Stimulated activated naive CD8-positive, alpha-beta T cell treated with anti-CD3 and anti-CD28 coated beads, Interleukin-15, amount 100 ng/mL, for 72 hours (primary cell): ENCODE results near the gene MRTFA.
"Not testable (repeated sequence)": the region's sequence is repeated elsewhere in the genome, so short reads cannot be mapped to it uniquely, and the experiment has no call there.

ENCODE experiments used
- ATAC-seq: fragments of 150-1000 bp; cut with Tn5 transposase; 2 replicates; pipeline ENCODE4 v1.10.0; 2021; ENCODE audit warnings: mild to moderate bottlenecking, moderate library complexity
- DNase-seq, 2 donors: peaks; one replicate each; pipeline ENCODE4 v3.0.0; 2021 to 2022
- H3K27ac Mint-ChIP-seq, 2 donors: one replicate each; pipeline ENCODE4 v1.8.0; 2022; ENCODE audit warnings: mild to moderate bottlenecking in 2 of 2, mixed read lengths in 2 of 2, moderate library complexity in 2 of 2
- H3K27me3 Mint-ChIP-seq: one replicate; pipeline ENCODE4 v1.8.0; 2022; ENCODE audit warnings: mixed read lengths
- H3K4me1 Mint-ChIP-seq: one replicate; pipeline ENCODE4 v1.8.0; 2022; ENCODE audit warnings: mild to moderate bottlenecking, mixed read lengths
- H3K4me3 Mint-ChIP-seq, 2 donors: one replicate each; pipeline ENCODE4 v1.8.0; 2022; ENCODE audit warnings: mild to moderate bottlenecking in 2 of 2, mixed read lengths in 2 of 2, moderate library complexity in 1 of 2
- H3K9me3 Mint-ChIP-seq, 2 donors: one replicate each; pipeline ENCODE4 v1.8.0; 2022; ENCODE audit warnings: mixed read lengths in 2 of 2

The MRTFA gene

DNA sequence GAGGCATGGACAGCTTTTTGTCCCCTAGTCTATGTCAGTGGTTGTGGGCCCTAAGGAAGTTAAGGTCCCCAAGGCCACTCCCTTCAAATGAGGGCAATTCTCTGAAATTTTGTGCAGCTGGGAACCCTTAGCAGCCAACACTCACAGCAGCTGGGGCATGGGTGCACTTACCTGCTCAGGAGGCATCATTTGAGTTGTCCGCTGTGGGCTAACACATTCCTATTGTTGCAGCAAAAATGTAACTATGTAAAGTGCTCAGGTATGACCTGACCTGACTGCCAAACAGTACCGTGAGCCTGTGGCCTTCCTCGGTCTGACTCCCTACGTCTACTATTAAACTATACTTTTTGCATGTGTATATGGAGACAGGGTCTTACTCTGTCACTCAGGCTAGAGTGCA lies 5.8 kb upstream of the MRTFA start:
- ATAC-seq (no peak), DNase-seq (no peak)
- Mint-ChIP-seq H3K4me3 (no peak overlapping the region), H3K4me1 (peaks cover 14% of the 10 kb centered on the region), H3K27ac (no peak overlapping the region), H3K27me3 (no peaks in the 10 kb centered on the region), H3K9me3 (no peaks in the 10 kb centered on the region)

DNA sequence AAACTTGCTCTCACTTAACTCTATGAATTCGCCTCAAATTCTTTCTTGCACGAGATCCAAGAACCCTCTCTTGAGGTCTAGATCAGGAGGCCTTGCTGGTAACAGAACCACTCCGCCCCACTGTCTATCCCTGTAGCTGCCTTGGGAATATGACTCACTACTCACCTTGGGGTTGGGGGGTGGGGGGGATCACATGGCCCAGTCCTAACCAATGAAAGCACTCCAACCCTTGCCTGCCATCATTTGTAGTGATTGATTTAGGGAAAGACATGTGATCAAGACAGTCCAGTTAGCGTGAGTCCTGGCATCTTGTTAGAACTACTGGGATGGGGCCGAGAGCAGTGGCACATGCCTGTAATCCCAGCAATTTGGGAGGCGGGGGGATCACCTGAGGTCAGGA lies 4.8 kb upstream of the MRTFA start:
- Mint-ChIP-seq H3K4me1 (peaks cover 11% of the 10 kb centered on the region), H3K27ac (no peak overlapping the region), H3K9me3 (no peaks in the 10 kb centered on the region), H3K27me3 (no peaks in the 10 kb centered on the region), H3K4me3 (no peak overlapping the region)
- ATAC-seq (no peak), DNase-seq (no peak)

DNA sequence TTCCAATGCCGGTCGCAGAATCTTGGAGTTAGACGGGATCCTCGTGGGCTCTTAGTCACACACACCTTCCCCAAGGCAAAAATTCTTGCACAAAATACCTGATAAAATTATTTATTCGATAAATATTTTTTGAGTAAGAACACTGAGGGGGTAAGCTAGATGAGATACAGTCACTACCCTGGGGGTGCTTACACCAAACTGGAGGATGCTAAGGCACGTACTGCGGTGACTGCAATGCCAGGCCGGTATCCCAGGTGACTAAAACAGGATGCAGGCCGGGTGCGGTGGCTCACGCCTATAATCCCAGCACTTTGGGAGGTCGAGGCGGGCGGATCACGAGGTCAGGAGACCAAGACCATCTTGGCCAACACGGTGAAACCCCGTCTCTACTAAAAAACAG lies 1.7 kb upstream of the MRTFA start:
- peaks cover 29% of the 10 kb centered on the region for H3K4me1 Mint-ChIP-seq
- H3K9me3 Mint-ChIP-seq: no peaks in the 10 kb centered on the region
- H3K4me3 Mint-ChIP-seq: peak overlapping the region in 1 of 2 donors; percentile 96
- H3K27me3 Mint-ChIP-seq: no peaks in the 10 kb centered on the region
- ATAC-seq: no peak
- no peak overlapping the region for H3K27ac Mint-ChIP-seq
- no peak for DNase-seq

DNA sequence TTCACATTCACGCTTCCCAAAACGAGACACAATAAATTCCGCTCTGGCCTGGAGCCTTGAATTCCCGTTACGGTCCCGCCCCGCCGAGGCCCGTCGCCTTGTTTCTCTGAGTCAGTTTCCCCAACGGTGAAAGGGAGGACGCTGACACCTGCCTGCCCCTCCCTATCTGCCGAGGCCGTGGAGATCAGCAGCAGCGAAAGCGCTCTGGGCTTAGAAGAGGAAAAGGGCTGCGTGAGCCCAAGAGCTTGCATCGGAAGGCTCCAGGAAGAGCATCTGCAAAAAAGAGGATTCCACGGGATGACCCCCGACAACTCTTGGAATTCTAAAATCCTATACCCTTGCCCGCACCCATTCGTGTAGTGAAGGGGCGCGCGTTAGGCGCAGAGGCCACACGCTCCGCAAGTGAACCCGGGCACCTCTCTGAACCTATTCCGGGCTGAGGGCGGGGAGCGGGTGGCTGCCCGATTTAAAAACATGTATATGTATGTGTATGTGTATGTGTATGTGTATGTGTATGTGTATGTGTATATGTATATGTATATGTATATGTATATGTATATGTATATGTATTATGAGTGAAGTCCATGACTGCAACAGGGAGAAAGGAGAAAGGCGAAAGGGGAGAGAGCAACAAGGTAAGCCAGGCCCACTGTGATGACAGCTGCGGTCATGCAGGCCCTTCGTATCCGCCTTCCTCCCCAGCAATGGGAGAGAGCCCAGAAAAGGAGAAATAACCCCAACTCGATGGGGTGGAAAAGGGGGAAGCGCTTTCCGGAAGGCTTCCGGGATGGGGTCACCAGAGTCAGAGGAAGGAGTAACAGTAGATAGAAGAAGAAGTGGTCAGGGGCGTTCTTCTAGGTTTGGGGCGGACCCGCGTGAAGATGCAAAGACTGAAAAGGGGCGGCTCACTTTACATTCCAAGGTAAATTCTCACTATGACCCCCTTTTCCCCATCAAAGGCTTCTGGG lies 948 bp upstream of the MRTFA start:
- Mint-ChIP-seq H3K9me3 (no peaks in the 10 kb centered on the region), H3K27ac (peak overlapping the region; percentile 95 to 97), H3K4me3 (peak overlapping the region; percentile 86 to 96), H3K4me1 (peaks cover 37% of the 10 kb centered on the region), H3K27me3 (no peaks in the 10 kb centered on the region)
- ATAC-seq (peak; percentile 45), DNase-seq (peak in 1 of 2 donors; percentile 60)

DNA sequence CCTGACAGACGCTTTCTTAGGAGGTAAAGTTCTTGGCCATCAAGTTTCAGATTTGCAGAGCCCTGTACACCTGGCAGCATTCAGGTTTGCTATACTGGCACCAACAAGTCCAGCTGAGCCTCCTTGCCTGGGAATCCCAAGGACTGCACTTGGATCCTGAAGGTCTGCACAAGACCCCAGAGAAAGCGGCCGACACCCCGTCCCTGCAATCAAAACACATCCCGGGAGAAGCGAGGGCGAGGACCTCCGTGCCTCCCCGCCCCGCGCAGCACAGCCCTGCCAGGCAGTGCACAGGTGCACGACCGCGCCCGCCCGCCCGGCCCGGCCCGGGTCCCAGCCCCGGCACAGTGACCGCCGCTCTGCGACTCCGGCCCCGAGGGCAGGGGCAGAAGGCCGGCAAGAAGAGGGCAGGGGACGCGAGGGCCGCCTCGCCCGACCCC lies 559 bp downstream of the MRTFA start:
- Mint-ChIP-seq H3K27ac (peak overlapping the region in 1 of 2 donors; percentile 87), H3K4me1 (peaks cover 50% of the 10 kb centered on the region), H3K4me3 (peak overlapping the region; percentile 84 to 86), H3K27me3 (no peaks in the 10 kb centered on the region), H3K9me3 (no peaks in the 10 kb centered on the region)
- ATAC-seq (peak; percentile 21), DNase-seq (peak in 1 of 2 donors; percentile 14)

DNA sequence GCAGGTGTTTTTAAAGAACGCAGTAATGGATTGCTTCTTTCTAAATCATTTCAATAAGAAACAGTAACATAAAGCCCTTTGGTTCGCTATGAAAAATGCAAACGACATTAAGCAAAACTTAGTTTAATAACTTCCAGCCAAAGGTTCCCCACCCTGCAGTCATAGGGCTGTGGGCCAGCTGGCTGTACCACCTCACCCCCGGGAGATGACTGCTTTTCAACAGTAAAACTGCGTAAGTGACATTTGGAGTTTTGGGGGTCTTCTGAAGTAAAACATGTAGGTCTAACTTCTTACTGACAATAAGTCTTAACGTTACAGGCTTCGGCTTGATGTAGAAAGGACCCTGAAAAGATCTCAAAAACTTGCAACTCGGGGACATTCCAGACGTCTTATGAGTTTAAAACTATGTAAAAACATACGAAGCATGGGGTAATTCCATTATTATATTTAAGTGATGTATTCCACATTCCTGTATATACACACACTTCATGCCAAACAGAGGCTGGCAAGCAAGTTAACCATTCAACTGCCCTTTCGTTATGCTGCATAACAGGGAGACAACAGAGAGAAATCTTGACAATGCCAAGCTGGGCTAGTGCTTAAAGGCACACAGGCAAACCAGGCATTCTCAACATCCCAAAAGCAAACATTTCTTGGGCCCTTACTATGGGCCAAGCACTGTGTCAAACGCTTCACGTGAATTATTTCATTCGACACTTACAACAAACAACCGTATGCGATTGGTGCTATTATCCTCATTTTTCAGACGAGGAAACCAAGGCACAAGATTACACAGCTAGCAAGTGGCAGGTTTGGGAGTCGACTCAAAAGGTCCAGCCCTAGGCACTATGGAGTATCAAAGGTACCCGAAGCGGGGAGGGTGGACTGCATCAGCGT lies 1.2 kb downstream of the MRTFA start:
- Mint-ChIP-seq H3K27ac (peak overlapping the region in 1 of 2 donors; percentile 87), H3K9me3 (no peaks in the 10 kb centered on the region), H3K4me3 (peak overlapping the region; percentile 84 to 85), H3K27me3 (no peaks in the 10 kb centered on the region), H3K4me1 (peaks cover 54% of the 10 kb centered on the region)
- no peak for DNase-seq
- no peak for ATAC-seq

DNA sequence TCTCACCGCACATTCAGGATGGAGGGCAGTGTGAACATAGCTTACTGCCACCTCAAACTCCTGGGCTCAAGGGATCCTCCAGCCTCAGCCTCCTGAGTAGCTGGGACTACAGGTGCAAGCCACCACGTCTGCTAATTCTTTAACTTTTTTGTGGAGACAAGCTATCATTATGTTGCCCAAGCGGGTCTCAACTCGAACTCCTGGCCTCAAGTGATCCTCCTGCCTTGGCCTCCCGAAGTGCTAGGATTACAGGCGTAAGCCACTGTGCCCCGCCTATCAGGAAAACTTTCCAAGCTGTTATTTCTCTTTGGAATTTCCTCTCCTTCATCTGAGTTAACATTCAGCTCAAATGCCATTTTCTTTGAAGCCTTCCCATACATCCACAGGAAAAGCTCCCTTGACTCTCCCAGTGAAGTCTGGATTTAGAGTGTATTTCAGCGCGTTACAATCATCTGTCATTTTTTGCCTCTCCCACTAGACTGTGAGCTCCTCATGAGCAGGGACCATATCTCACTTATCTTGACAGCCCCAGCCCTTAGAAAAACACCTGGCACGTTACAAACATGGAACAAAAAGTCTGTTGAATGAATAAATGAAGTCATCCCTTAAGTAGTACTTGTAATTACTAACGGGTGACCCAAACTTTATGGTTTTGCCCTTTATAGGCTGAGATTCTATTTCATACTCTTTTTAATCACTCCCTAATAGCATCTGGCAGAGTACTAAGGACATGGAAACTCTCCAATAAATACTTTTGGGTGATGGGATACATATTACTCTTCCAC lies 2.2 kb downstream of the MRTFA start:
- no peak overlapping the region for H3K4me3 Mint-ChIP-seq
- H3K27ac Mint-ChIP-seq: no peak overlapping the region
- DNase-seq: no peak
- peaks cover 54% of the 10 kb centered on the region for H3K4me1 Mint-ChIP-seq
- ATAC-seq: no peak
- H3K9me3 Mint-ChIP-seq: no peaks in the 10 kb centered on the region
- no peaks in the 10 kb centered on the region for H3K27me3 Mint-ChIP-seq

DNA sequence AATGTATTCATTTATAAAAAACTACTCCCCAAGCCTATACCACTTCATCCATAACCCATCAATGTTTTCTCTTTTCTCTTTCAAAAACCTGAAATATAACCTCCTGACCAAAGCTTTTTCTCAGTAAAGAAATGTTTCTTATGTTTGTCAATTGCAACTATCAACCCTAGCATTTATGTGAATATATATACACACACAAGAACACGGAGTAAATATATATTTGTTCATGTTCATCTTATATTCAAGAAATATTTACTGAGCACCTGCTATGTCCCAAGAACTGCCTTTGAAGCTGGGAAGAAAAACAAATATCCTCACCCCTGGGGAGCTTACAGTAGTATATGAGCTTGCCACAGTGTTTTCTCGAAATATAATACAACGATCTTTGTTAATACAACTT lies 3.5 kb downstream of the MRTFA start:
- H3K27me3 Mint-ChIP-seq: no peaks in the 10 kb centered on the region

DNA sequence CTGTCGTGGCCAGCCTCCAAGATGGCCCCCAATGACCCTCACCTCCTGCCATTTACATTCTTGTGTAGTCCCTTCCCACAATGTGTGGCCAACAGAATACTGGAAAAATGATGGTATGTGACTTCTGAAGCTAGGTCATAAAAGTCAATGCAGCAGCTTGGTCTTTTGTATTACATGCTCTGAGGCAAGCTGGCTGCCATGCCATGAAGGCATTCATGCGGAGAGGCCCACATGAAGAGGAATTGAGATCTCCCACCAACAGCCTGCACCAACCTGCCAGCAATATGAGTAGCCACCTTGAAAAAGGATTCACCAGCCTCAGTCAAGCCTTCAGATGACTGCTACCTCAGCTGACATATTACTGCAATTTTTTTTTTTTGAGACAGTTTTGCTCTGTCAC lies 4.6 kb downstream of the MRTFA start:
- H3K9me3 Mint-ChIP-seq: no peaks in the 10 kb centered on the region
- H3K27ac Mint-ChIP-seq: peak overlapping the region in 1 of 2 donors; percentile 42
- no peak overlapping the region for H3K4me3 Mint-ChIP-seq
- H3K4me1 Mint-ChIP-seq: peaks cover 70% of the 10 kb centered on the region
- DNase-seq (no peak), ATAC-seq (no peak)
- no peaks in the 10 kb centered on the region for H3K27me3 Mint-ChIP-seq

More for the DNA sequence above, 3.5 kb downstream of the MRTFA start:
- no peak overlapping the region for H3K4me3 Mint-ChIP-seq
- H3K27ac Mint-ChIP-seq: no peak overlapping the region
- no peaks in the 10 kb centered on the region for H3K9me3 Mint-ChIP-seq
- H3K4me1 Mint-ChIP-seq: peaks cover 66% of the 10 kb centered on the region
- DNase-seq (no peak), ATAC-seq (no peak)

DNA sequence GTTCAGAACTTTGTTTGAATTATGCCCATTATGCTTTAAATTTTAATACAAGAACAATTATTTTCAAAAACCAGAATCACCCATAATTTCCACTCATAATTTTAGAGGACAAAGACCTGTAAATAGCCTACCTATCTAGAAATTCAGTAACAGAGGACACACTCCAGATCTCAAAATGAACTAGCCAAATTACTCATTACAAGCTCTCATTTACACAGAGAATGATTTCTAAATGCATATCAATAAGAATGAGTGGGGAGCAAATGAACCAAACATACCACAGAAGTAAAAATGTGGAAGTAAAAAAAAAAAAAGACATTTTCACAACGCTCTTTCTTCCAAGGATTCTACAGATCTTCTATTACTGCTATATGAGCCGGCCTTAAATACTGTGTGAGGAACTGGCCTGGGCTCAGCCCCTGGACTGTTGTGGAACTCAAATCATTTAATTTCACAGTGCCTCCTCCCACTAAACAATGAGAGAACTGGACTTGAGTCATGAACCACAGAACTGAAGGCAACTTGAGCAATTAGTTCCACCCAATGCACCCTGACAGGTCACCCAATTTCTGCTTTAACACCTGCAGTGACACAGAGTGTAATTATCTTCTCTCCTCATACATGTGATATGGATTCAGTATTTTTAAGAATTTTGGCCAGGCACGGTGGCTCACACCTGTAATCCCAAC lies 8.0 kb downstream of the MRTFA start:
- DNase-seq: peak in 1 of 2 donors; percentile 19
- ATAC-seq: peak; percentile 88
- peak overlapping the region in 1 of 2 donors; percentile 3 for H3K4me3 Mint-ChIP-seq
- peaks cover 55% of the 10 kb centered on the region for H3K4me1 Mint-ChIP-seq
- no peaks in the 10 kb centered on the region for H3K27me3 Mint-ChIP-seq
- no peak overlapping the region for H3K27ac Mint-ChIP-seq
- no peaks in the 10 kb centered on the region for H3K9me3 Mint-ChIP-seq

DNA sequence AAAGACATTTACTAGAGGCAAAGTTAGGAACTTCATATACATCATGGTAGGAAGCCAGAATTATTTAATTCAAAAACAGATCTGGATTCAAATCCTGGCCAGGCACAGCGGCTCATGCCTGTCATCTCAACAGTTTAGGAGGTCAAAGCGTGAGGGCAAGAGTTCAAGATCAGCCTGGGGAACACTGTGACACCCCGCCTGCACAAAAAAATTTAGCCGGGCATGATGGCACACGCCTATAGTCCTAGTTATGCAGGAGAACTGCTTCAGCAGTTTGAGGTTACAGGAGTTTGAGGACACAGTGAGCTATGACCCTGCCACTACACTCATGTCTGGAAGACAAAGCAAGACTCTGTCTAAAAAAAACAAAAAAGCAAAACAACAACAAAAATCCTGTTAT lies 8.9 kb downstream of the MRTFA start:
- H3K27ac Mint-ChIP-seq: peak overlapping the region in 1 of 2 donors; percentile 74
- ATAC-seq (no peak), DNase-seq (no peak)
- H3K4me3 Mint-ChIP-seq: no peak overlapping the region
- no peaks in the 10 kb centered on the region for H3K27me3 Mint-ChIP-seq
- peaks cover 2% of the 10 kb centered on the region in 2 donors for H3K9me3 Mint-ChIP-seq
- H3K4me1 Mint-ChIP-seq: peaks cover 49% of the 10 kb centered on the region

DNA sequence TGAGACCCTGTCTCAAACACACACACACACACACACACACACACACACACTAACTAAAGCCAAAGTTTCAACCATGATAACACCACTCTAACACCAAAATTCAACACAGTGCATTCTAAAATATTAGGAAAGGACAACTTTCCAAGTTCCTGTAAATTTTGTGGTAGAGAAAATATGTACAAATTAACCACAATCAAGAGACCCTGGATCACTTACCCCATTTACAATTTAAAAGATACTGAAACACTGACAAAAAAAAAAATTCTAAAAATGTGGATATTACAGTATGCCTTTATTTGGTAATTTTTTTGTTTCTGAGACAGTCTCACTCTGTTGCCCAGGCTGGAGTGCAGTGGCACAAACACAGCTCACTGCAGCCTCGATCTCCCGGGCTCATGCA lies 9.7 kb downstream of the MRTFA start:
- peak overlapping the region in 1 of 2 donors; percentile 44 for H3K27ac Mint-ChIP-seq
- peaks cover 5 to 8% of the 10 kb centered on the region in 2 donors for H3K9me3 Mint-ChIP-seq
- H3K4me1 Mint-ChIP-seq: peaks cover 42% of the 10 kb centered on the region
- no peak overlapping the region for H3K4me3 Mint-ChIP-seq
- DNase-seq (no peak), ATAC-seq (no peak)
- no peaks in the 10 kb centered on the region for H3K27me3 Mint-ChIP-seq

DNA sequence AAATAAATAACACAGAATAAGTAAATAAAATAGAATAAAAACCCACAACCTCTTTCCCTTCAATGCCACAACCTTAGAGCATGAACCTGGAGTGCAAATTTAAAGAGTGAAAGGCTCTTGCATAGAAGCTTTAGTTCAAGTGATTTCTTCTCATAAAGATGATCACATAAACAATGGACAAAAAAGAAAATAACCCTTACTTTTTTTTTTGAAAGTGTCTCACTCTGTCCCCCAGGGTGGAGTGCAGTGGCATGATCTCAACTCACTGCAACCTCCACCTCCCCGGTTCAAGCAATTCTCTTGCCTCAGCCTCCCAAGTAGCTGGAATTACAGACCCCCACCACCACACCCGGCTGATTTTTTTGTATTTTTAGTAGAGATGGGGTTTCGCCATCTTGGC lies 10.7 kb downstream of the MRTFA start:
- not testable (repeated sequence) for H3K27me3 Mint-ChIP-seq, DNase-seq, H3K4me3 Mint-ChIP-seq, ATAC-seq, H3K27ac Mint-ChIP-seq
- Mint-ChIP-seq H3K4me1 (peaks cover 37% of the 10 kb centered on the region), H3K9me3 (peaks cover 5 to 18% of the 10 kb centered on the region in 2 donors)

DNA sequence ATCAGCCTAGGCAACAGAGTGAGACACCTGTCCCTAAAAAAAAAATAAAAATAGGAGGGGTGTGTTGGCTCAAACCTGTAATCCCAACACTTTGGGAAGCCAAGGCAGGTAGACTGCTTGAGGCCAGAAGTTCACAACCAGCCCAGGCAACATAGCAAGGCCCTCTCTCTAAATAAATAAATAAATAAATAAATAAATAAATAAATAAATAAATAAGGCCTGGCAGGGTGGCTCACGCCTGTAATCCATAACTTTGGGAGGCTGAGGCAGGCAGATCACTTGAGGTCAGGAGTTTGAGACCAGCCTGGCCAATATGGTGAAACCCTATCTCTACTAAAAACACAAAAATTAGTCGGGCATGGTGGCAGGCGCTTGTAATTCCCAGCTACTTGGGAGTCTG lies 11.2 kb downstream of the MRTFA start:
- not testable (repeated sequence) for ATAC-seq, DNase-seq, H3K27me3 Mint-ChIP-seq, H3K4me3 Mint-ChIP-seq, H3K27ac Mint-ChIP-seq
- H3K9me3 Mint-ChIP-seq: peaks cover 5 to 23% of the 10 kb centered on the region in 2 donors
- peaks cover 35% of the 10 kb centered on the region for H3K4me1 Mint-ChIP-seq
